ENCODE results near the gene PKMYT1.

The PKMYT1 gene

DNA sequence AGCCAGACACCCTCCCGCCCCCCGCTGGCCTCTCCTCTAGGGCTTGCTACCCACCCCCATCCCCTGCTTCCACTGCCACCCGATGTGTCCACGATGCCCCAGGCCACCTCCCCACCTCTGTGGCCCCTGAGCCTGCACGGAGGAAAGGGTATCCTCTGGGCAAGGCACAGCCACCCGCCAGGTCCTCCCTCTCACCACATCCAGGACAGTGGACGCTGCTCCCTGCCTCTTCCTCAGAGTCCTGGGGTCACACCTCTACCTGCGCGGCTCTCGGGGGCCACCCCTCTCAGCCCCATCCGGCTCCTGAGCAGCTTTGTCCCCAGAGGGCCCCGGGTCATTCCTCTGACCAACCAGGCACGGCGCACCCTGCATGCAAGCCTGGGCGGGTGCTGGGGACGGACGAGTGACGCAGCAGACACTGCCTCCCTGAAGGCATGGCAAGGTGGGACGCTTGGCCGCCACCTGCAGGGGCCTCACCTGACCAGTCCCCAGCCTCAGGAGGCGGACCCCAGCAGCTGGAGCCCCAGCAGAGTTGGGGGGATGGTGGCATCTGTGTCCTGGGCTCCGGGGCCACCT, 43.7 kb downstream of the PKMYT1 start:
- Histone ChIP-seq H4K20me1 (ENCODE audit: insufficient read depth, low read length, poor library complexity, severe bottlenecking) (no peaks in the 10 kb centered on the region), H3K4me2 (ENCODE audit: low read depth, low read length, poor library complexity, severe bottlenecking) (no peak overlapping the region), H3K4me3 (ENCODE audit: low read length, poor library complexity, severe bottlenecking) (no peak overlapping the region), H3F3A (ENCODE audit: low read depth) (no peaks in the 10 kb centered on the region), H3K4me1 (ENCODE audit: insufficient read depth, low read length, poor library complexity, severe bottlenecking) (no peaks in the 10 kb centered on the region), H3K36me3 (ENCODE audit: insufficient read depth, low read length) (peaks cover 9% of the 10 kb centered on the region; the same call in 1 of the 2 replicates), H3K79me2 (ENCODE audit: insufficient read depth, low read length) (no peaks in the 10 kb centered on the region), H3K9me2 (replicated peaks; ENCODE audit: low read depth, low read length) (no peaks in the 10 kb centered on the region), H3K27me3 (ENCODE audit: insufficient read depth, low read length, poor library complexity, severe bottlenecking) (no peaks in the 10 kb centered on the region), H3K9ac (ENCODE audit: low read depth, low read length, poor library complexity, severe bottlenecking) (no peak overlapping the region), H2AFZ (ENCODE audit: low read length) (no peak overlapping the region), H3K9me3 (ENCODE audit: insufficient read depth, low read depth, low read length) (no peaks in the 10 kb centered on the region)
- TF ChIP-seq, protein P1, sequence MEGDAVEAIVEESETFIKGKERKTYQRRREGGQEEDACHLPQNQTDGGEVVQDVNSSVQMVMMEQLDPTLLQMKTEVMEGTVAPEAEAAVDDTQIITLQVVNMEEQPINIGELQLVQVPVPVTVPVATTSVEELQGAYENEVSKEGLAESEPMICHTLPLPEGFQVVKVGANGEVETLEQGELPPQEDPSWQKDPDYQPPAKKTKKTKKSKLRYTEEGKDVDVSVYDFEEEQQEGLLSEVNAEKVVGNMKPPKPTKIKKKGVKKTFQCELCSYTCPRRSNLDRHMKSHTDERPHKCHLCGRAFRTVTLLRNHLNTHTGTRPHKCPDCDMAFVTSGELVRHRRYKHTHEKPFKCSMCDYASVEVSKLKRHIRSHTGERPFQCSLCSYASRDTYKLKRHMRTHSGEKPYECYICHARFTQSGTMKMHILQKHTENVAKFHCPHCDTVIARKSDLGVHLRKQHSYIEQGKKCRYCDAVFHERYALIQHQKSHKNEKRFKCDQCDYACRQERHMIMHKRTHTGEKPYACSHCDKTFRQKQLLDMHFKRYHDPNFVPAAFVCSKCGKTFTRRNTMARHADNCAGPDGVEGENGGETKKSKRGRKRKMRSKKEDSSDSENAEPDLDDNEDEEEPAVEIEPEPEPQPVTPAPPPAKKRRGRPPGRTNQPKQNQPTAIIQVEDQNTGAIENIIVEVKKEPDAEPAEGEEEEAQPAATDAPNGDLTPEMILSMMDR (conservative IDR thresholded peaks at IDR 0.05; ENCODE audit: low read length) = no peak
- TF ChIP-seq EZH2phosphoT487 (IDR thresholded peaks at IDR 0.05; ENCODE audit: borderline replicate concordance) = no peak

DNA sequence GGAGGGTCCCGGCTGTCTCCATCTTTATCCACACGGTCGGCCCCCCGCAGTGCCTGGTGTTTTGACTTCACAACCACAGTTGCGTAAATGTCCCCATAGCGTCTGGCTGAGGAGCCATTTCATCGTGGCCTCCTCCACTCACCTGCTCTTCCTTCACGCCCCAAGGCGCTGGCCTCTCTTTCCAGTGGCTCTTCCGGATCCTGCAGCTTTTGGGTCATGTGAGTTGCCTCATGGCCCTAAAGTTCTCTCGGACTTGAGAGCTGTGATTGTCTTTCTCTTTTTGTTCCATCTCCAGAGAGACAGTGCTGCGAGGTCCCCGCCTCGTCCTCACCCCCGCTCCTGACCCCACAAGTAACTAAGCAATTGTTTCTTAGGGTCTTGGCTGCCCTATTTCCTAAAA, 45.8 kb downstream of the PKMYT1 start:
- Histone ChIP-seq H3K4me2 (ENCODE audit: low read depth, low read length, poor library complexity, severe bottlenecking) (no peak overlapping the region), H3K4me3 (ENCODE audit: low read length, poor library complexity, severe bottlenecking) (no peak overlapping the region), H3K4me1 (ENCODE audit: insufficient read depth, low read length, poor library complexity, severe bottlenecking) (no peaks in the 10 kb centered on the region), H3F3A (ENCODE audit: low read depth) (no peaks in the 10 kb centered on the region), H3K79me2 (ENCODE audit: insufficient read depth, low read length) (no peaks in the 10 kb centered on the region), H3K9ac (ENCODE audit: low read depth, low read length, poor library complexity, severe bottlenecking) (no peak overlapping the region), H3K9me3 (ENCODE audit: insufficient read depth, low read depth, low read length) (no peaks in the 10 kb centered on the region), H2AFZ (ENCODE audit: low read length) (no peak overlapping the region), H3K9me2 (replicated peaks; ENCODE audit: low read depth, low read length) (no peaks in the 10 kb centered on the region), H3K36me3 (ENCODE audit: insufficient read depth, low read length) (no peaks in the 10 kb centered on the region), H4K20me1 (ENCODE audit: insufficient read depth, low read length, poor library complexity, severe bottlenecking) (no peaks in the 10 kb centered on the region), H3K27me3 (ENCODE audit: insufficient read depth, low read length, poor library complexity, severe bottlenecking) (no peaks in the 10 kb centered on the region)
- TF ChIP-seq EZH2phosphoT487 (IDR thresholded peaks at IDR 0.05; ENCODE audit: borderline replicate concordance) = no peak
- TF ChIP-seq, protein P1 (conservative IDR thresholded peaks at IDR 0.05; ENCODE audit: low read length) = no peak

DNA sequence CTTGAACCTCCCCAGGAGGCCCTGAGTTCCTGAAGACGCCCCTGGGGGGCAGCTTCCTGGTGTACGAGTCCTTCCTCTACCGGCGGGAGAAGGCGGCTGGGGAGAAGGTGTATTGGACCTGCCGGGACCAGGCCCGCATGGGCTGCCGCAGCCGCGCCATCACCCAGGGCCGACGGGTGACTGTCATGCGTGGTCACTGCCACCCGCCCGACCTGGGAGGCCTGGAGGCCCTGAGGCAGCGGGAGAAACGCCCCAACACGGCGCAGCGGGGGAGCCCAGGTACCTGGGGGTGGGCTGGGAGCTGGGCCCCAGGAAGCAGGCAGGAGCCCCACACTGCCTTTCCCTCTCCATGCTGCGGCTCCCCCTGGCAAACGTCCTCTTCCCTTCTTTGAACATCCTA, 46.5 kb downstream of the PKMYT1 start:
- H3K4me1 ChIP-seq (ENCODE audit: insufficient read depth, low read length, poor library complexity, severe bottlenecking) = no peaks in the 10 kb centered on the region
- no peak overlapping the region for H3K9ac ChIP-seq (ENCODE audit: low read depth, low read length, poor library complexity, severe bottlenecking)
- no peak overlapping the region for H3K4me2 ChIP-seq (ENCODE audit: low read depth, low read length, poor library complexity, severe bottlenecking)

More for the DNA sequence above, 46.5 kb downstream of the PKMYT1 start:
- Histone ChIP-seq H2AFZ (ENCODE audit: low read length) (no peak overlapping the region), H3K9me3 (ENCODE audit: insufficient read depth, low read depth, low read length) (no peaks in the 10 kb centered on the region), H3K9me2 (replicated peaks; ENCODE audit: low read depth, low read length) (no peaks in the 10 kb centered on the region), H3K36me3 (ENCODE audit: insufficient read depth, low read length) (no peaks in the 10 kb centered on the region), H3K4me3 (ENCODE audit: low read length, poor library complexity, severe bottlenecking) (no peak overlapping the region), H3F3A (ENCODE audit: low read depth) (no peaks in the 10 kb centered on the region), H4K20me1 (ENCODE audit: insufficient read depth, low read length, poor library complexity, severe bottlenecking) (no peaks in the 10 kb centered on the region), H3K27me3 (ENCODE audit: insufficient read depth, low read length, poor library complexity, severe bottlenecking) (no peaks in the 10 kb centered on the region), H3K79me2 (ENCODE audit: insufficient read depth, low read length) (no peaks in the 10 kb centered on the region)
- TF ChIP-seq, protein P1 (conservative IDR thresholded peaks at IDR 0.05; ENCODE audit: low read length) = no peak
- TF ChIP-seq EZH2phosphoT487 (IDR thresholded peaks at IDR 0.05; ENCODE audit: borderline replicate concordance) = no peak
